ENCODE measurements around the gene ERG. TPM values are rescaled to one million over a fixed set of nuclear protein-coding genes. Genes with fewer than 3 reads are reported as not detected.

ERG gene
- total RNA-seq, 3 donors from 2014 or later = 12.2 to 21.0 (median 14.0) TPM

- Histone ChIP-seq H3K27me3 (no peaks in the 10 kb centered on the region), H3K36me3 (no peaks in the 10 kb centered on the region), H3K9me3 (no peaks in the 10 kb centered on the region), H3K27ac (no peak overlapping the region), H3K4me3 (no peak overlapping the region), H3K4me1 (no peaks in the 10 kb centered on the region)
- TF ChIP-seq POLR2AphosphoS5 (IDR thresholded peaks at IDR 0.05) (no peak), POLR2A (IDR thresholded peaks at IDR 0.05) (no peak), CTCF (IDR thresholded peaks at IDR 0.05) (no peak)
- intact Hi-C loops (cut with DNase I; ENCODE audit: low total_unique reads) = no loop called here
- no peak for DNase-seq (ENCODE audit: low spot score in 2 of 2)
These were observed 163.4 kb downstream of the ERG start for GRCh38 chr21:38334866-38335265.

- intact Hi-C loops (cut with DNase I; ENCODE audit: low total_unique reads) = no loop called here
- H3K27ac ChIP-seq = no peak overlapping the region
- no peaks in the 10 kb centered on the region for H3K36me3 ChIP-seq
- H3K27me3 ChIP-seq = no peaks in the 10 kb centered on the region
- H3K9me3 ChIP-seq = no peaks in the 10 kb centered on the region
- H3K4me3 ChIP-seq = no peak overlapping the region
- no peaks in the 10 kb centered on the region for H3K4me1 ChIP-seq
- DNase-seq (ENCODE audit: low spot score in 2 of 2) = no peak
- TF ChIP-seq POLR2A (IDR thresholded peaks at IDR 0.05) (no peak), POLR2AphosphoS5 (IDR thresholded peaks at IDR 0.05) (no peak), CTCF (IDR thresholded peaks at IDR 0.05) (no peak)
These were observed 164.7 kb downstream of the ERG start for GRCh38 chr21:38333301-38334272.

- no peaks in the 10 kb centered on the region for H3K4me1 ChIP-seq
- no peak overlapping the region for H3K27ac ChIP-seq
- no peaks in the 10 kb centered on the region for H3K36me3 ChIP-seq
- H3K4me3 ChIP-seq = no peak overlapping the region
- DNase-seq (ENCODE audit: low spot score in 2 of 2) = no peak
- no peaks in the 10 kb centered on the region for H3K9me3 ChIP-seq
- no peaks in the 10 kb centered on the region for H3K27me3 ChIP-seq
- no peak for TF ChIP-seq POLR2AphosphoS5 (IDR thresholded peaks at IDR 0.05)
- no peak for TF ChIP-seq CTCF (IDR thresholded peaks at IDR 0.05)
- no peak for TF ChIP-seq POLR2A (IDR thresholded peaks at IDR 0.05)
- intact Hi-C loops (cut with DNase I; ENCODE audit: low total_unique reads) = no loop called here
These were observed 167.6 kb downstream of the ERG start for GRCh38 chr21:38330666-38331065.

Other genes with a start within 250 kb of the ERG start
- gene KCNJ15, start 241.5 kb downstream of the ERG start, total RNA-seq = 1 to 10 TPM in 1 of 3 donors, under 1 TPM in 2; 0.80 to 6.9 (median 0.98) TPM